Stimulated activated memory B cell treated with anti-CD40 and anti-IgM and Interleukin-4, amounts not matched to agents 10 μg/mL and 1 μg/mL and 100 μg/mL, for 72 hours (primary cell): ENCODE data around the gene CDC14B.

Experiments
- ATAC-seq: fragments of 150-1000 bp; cut with Tn5 transposase; 2 replicates; pipeline ENCODE4 v1.10.0; 2021
- H3K27ac Mint-ChIP-seq: one replicate; pipeline ENCODE4 v1.8.0; 2022; ENCODE audit warnings: mild to moderate bottlenecking, mixed read lengths
- H3K27me3 Mint-ChIP-seq: one replicate; pipeline ENCODE4 v1.8.0; 2022; ENCODE audit warnings: mixed read lengths
- H3K36me3 Mint-ChIP-seq: one replicate; pipeline ENCODE4 v1.8.0; 2022; ENCODE audit warnings: mixed read lengths
- H3K4me1 Mint-ChIP-seq: one replicate; pipeline ENCODE4 v1.8.0; 2022; ENCODE audit warnings: mixed read lengths
- H3K4me3 Mint-ChIP-seq: one replicate; pipeline ENCODE4 v1.8.0; 2022; ENCODE audit warnings: mild to moderate bottlenecking, moderate library complexity, mixed read lengths
- H3K9me3 Mint-ChIP-seq: one replicate; pipeline ENCODE4 v1.8.0; 2022; ENCODE audit warnings: mixed read lengths

CDC14B gene

DNA sequence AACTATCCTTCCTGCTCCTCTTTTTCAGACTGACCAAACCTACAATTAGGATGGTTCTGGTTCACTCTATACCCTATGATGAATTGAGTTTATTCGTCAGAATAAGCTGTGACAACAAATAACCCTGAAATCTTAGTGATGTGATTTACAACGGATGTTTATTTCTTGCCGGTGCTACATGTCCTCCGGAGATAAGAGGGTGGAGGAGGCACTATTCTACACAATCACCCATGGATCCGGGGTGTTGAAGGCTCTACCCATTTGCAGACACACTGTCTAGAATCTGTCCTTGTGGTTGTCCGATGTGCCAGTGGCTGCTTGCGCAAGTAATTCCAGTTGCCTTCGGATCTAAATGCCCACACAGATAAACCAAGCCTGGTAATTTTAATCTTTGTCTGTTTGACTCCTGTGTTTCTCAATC, 44.7 kb downstream of the CDC14B start:
- Mint-ChIP-seq H3K9me3 (no peaks in the 10 kb centered on the region), H3K36me3 (no peaks in the 10 kb centered on the region), H3K4me1 (no peaks in the 10 kb centered on the region), H3K27me3 (peaks cover 16% of the 10 kb centered on the region), H3K4me3 (no peak overlapping the region), H3K27ac (no peak overlapping the region)
- ATAC-seq = no peak

DNA sequence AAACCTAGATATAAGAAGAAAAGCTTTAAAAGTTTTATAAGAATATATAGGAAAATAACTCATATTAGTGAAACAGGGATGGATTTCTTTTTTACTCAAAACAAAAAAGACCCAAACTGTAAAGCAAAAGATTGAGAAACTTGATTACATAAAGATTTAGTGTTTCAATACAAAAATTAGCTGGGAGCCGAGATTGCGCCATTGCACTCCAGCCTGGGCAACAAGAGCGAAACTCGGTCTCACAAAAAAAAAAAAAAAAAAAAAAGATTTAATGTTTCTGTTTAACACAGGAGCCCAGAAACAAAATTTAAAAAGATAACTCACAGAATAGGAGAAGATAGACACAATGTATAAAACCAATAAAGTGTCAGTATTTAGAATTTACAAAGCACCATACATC, 45.2 kb downstream of the CDC14B start:
- no peaks in the 10 kb centered on the region for H3K36me3 Mint-ChIP-seq
- ATAC-seq = no peak
- peaks cover 16% of the 10 kb centered on the region for H3K27me3 Mint-ChIP-seq
- no peaks in the 10 kb centered on the region for H3K9me3 Mint-ChIP-seq
- no peak overlapping the region for H3K27ac Mint-ChIP-seq
- no peaks in the 10 kb centered on the region for H3K4me1 Mint-ChIP-seq
- H3K4me3 Mint-ChIP-seq = no peak overlapping the region

DNA sequence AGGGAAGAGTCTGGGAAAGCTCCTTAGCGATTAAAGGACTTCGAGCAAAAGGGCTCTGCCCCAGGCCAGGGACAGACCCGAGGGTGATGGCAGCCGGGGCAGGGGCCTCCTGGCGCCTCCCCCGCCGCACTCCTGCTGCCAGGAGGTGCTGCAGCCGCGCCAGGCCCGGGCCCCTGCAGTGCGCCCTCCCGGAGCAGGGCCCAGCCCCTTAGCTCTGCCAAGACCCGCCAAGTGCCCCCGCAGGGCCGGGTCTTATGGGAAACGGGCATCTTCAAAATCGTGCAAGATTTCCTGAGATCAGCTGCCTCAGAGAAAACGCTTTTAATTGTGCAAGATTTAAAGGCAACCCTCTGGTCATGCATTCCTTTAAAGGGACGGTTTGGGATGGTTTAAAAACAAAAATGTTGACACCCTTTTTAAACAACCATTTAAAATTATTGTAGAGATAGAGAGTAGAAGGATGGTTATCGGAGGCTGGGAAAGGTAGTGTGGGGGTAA, 52.4 kb downstream of the CDC14B start:
- no peaks in the 10 kb centered on the region for H3K9me3 Mint-ChIP-seq
- no peaks in the 10 kb centered on the region for H3K36me3 Mint-ChIP-seq
- peaks cover 8% of the 10 kb centered on the region for H3K27me3 Mint-ChIP-seq
- peak overlapping the region; percentile 88 for H3K4me3 Mint-ChIP-seq
- H3K4me1 Mint-ChIP-seq = peaks cover 22% of the 10 kb centered on the region
- peak; percentile 69 for ATAC-seq
- H3K27ac Mint-ChIP-seq = peak overlapping the region; percentile 96

DNA sequence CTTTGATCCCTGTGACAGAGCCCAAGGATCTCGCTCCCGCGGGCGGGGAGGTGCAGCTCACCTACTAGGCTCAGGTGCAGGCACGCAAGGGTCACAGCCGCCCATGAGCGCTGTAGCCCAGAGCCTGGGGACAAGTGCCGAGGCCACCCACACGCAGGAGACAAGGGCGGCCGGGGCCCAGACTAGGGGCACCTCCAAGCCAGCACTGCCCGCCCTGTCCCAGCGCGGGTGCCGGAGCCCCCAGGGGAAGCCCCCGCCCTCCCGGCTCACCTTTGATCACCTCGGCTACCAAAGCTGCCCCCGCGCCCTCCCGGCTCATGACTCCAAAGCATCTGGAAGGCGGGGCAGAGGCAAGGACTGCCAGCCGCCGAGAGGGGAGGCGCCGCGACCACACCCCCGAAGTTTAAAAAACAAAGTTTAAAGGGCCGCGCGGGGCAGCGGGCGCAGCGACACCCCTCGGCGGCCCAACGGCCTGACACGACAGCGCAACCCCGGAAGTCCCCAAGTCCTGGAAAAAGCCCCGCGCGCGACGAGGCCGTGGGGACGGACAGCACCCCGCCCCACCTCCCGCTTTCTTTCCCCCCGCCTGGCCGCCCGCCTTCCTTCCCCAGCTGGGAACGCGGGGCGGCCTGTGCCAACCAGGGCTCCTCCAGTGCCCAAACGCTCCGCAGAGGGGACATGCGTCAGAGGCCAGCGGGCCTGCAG, 53.0 kb downstream of the CDC14B start:
- Mint-ChIP-seq H3K9me3 (no peaks in the 10 kb centered on the region), H3K4me3 (peak overlapping the region; percentile 88), H3K36me3 (no peaks in the 10 kb centered on the region), H3K4me1 (peaks cover 22% of the 10 kb centered on the region), H3K27ac (peak overlapping the region; percentile 96), H3K27me3 (peaks cover 2% of the 10 kb centered on the region)
- ATAC-seq = peak; percentile 94

DNA sequence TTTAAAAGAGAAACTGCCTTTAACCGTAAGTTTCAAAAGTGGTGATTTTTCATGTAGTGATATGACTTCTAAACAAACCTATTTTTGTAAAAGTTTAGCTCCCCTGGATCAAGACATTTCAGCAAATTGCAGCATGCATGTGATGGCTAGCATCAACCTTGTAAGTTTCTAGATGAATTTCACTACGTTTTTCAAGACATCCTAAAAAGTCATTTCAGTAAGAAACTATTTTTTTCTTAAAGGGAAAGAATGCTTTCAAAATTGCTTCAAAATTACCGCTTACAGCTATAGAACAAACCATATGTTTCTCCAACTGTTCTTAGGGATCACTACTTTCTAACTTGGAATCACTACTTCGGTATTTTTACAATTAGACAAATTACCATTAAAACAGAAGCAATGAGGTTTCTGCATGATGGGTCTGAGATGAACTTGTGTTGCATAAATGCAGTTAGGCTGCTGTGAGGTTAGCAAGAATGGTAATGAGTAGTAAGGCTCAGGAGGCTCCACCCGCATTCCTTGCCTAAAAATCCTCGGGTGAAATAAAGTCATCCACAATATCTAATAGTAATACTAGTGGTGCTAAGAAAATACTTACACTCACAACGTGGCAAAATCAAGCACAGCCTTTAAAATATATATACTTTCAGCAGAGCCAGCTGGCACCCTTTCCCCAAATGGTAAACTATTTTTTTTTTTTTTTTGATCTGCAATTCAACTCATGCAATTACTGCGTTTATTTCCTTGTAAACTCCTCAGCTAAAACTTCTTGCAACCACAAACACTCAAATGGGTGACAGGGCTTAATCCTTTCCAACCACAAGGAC, 53.8 kb downstream of the CDC14B start:
- no peak for ATAC-seq
- H3K4me3 Mint-ChIP-seq = peak overlapping the region; percentile 88
- H3K36me3 Mint-ChIP-seq = no peaks in the 10 kb centered on the region
- H3K27me3 Mint-ChIP-seq = no peaks in the 10 kb centered on the region
- H3K27ac Mint-ChIP-seq = peak overlapping the region; percentile 96
- peaks cover 22% of the 10 kb centered on the region for H3K4me1 Mint-ChIP-seq
- no peaks in the 10 kb centered on the region for H3K9me3 Mint-ChIP-seq

DNA sequence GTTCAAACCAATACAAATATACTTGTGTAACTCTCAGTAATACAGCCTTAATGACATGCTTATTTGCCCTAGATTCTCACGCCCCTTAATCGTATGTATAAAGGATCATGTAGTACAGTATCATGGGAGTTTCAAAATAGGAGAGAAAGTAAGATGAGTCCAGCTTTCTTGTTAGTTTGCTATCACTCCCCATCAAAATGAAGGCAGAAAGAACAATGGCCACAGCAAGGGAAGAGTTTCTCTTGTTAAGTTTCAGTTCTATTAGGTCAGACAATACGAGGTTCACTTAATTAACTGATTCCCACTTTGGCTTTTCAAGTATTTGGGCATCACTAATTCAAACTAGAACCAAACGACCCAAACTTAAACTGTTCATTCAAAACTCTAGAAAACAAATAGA, 55.4 kb downstream of the CDC14B start:
- peaks cover 22% of the 10 kb centered on the region for H3K4me1 Mint-ChIP-seq
- no peak overlapping the region for H3K4me3 Mint-ChIP-seq
- ATAC-seq = no peak
- H3K27ac Mint-ChIP-seq = no peak overlapping the region
- H3K27me3 Mint-ChIP-seq = no peaks in the 10 kb centered on the region
- H3K9me3 Mint-ChIP-seq = no peaks in the 10 kb centered on the region
- H3K36me3 Mint-ChIP-seq = peaks cover 5% of the 10 kb centered on the region

DNA sequence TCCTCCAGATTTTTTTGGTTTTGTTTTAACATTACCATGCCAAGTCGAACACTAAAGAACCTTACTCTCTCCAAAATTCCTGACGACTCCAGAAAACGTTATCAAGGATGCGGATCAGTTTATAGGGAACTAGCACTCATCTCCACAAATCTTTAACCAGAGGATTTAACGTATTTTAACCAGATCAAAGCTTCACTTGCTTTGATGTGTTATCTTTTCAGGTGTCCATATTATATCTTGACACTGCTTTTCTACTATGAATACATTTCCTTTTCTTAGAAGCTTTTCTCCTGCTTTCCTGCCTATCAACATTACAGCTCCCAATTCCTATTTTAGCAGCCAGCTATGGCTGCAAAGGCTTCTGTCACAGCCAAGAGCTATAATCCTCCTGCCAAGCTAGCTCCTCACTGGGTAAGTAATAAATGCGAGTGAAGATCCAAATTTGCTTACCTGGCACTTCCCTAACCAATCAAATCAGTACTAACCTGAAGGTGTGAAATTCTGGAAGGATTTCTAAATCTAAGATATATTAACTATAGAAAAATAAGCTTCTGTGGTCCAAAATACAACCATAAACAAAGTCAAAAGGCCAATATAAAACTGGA, 60.2 kb downstream of the CDC14B start:
- Mint-ChIP-seq H3K27me3 (no peaks in the 10 kb centered on the region), H3K36me3 (peaks cover 6% of the 10 kb centered on the region), H3K4me1 (peaks cover 13% of the 10 kb centered on the region), H3K27ac (no peak overlapping the region), H3K9me3 (no peaks in the 10 kb centered on the region), H3K4me3 (no peak overlapping the region)
- no peak for ATAC-seq

DNA sequence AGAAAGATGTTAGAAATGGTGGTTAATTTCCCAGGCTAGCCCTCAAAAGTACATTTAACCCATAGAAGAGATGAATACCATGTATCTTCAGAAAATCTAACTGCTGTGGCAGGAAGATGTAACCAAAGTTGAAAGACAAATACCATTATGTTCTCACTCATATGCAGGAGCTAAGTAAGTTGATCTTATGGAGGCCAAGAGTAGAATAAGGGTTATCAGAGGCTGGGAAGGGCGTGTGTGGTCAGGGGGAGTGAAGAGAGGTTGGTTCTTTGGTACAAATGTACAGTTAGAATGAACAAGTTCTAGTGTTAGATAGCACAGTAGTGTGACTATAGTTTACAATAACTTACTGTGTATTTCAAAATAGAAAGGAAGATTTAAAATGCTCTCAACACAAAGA, 61.7 kb downstream of the CDC14B start:
- Mint-ChIP-seq H3K4me1 (peaks cover 13% of the 10 kb centered on the region), H3K27ac (no peak overlapping the region), H3K4me3 (no peak overlapping the region), H3K27me3 (no peaks in the 10 kb centered on the region), H3K9me3 (no peaks in the 10 kb centered on the region), H3K36me3 (peaks cover 12% of the 10 kb centered on the region)
- no peak for ATAC-seq

DNA sequence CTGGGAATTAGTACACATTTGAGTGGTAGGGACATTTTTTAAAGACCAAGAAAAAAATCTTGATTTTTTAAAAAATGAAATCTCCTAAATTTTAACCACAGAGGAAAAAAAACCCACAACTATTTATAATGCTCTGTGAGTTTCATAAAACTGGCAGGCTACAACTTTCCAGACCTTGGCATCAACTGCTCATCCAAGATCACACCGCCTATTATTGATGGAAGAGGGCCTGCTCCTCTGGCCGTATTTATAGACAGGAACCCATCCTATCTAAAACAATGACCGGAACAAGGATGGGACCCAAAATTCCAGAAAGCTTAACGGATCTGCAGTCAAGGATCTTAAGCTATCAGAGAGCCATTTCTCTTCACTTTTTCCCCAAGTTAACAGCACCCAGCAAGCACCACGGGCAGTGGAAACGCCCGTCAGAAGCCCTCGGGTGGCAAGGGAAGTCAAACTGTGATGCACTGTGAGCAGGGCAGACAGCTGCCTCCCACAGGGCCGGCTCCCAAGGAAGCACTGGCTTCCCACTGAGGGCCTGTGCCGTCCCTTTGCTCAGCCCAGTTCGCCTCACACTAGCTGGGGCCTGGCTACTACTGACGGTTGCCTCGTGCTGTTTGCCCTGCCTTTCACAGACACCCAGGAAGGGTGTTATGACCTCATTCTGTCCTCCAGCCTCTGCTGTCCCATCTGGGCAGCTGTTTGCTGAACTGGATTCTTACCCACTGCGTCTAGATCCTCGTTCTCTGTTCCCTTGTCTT, 62.8 kb downstream of the CDC14B start:
- Mint-ChIP-seq H3K36me3 (peaks cover 18% of the 10 kb centered on the region), H3K4me3 (no peak overlapping the region), H3K27me3 (no peaks in the 10 kb centered on the region), H3K9me3 (no peaks in the 10 kb centered on the region), H3K4me1 (peaks cover 13% of the 10 kb centered on the region), H3K27ac (peak overlapping the region; percentile 70)
- no peak for ATAC-seq

DNA sequence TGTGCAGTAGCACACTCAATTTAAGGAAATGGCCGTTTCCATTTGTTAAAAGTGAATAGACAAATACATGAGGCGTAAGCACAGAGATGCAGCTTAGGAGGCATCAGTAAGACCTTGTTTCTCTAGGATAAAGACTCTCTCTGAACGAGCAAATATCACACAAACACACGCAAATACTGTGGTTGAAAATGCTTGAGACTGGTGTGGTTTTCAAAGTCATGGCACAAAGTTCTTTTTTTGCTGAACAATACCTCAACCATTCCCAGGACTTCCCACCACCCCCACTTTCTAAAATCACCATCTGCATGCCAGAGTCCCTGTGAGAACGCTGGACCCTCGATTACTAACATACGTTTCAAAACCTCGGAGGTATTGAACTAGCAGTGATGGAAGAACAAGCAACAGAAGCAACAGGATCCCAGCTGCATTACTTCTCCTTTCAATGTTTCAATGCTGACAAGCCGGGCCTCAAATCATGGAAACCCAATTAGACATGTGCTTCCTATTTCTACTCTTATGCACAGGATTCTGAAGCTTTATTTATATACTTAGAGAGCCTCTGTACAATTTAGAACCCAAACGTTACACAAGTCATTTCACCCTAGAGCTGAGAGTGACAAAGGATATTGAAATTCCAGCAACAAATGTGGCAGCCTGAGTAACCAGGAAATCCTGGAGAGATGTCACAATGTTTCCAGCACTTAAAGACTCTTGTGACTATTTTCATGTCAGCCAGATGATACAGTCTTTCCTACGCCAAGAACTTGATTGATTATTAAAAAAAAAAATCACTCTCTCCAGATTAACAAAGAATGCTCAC, 63.9 kb downstream of the CDC14B start:
- H3K4me3 Mint-ChIP-seq = no peak overlapping the region
- H3K36me3 Mint-ChIP-seq = peaks cover 18% of the 10 kb centered on the region
- no peaks in the 10 kb centered on the region for H3K27me3 Mint-ChIP-seq
- peak overlapping the region; percentile 26 for H3K27ac Mint-ChIP-seq
- H3K4me1 Mint-ChIP-seq = peaks cover 13% of the 10 kb centered on the region
- H3K9me3 Mint-ChIP-seq = no peaks in the 10 kb centered on the region
- ATAC-seq = no peak

DNA sequence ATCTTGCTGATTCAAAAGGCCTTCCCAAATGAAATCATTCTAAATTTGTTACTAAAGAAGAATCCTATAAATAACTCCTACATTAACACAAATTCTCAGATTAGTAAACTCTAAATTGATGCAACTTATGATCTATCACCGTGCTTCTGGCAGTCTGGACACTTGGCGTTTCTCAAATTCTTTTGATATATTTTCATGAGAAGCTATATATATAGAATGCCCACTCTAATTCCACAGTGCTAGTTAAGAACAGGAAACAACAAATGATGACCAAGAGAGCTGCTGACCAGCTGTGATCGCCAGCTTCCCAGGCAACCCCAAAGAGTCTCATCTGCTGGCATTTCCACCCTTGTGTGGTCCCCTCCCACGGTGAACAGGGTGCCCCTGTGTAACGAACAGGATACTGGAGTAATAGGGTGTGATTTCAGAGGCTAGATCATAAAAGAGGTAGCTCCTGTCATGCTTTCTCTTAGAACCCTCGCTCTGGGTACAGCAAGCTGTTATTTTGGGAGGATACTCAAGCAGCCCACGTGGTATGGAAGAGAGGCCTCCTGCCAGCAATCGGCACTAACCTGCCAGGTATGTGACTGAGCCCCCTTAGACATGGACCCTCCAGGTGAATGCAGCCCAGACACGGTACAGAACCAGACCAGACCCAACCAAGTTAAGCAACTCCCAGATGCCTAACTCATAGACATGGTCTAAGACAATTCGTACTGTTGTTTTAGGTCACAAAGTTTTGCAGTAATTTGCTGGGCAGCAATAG, 64.7 kb downstream of the CDC14B start:
- ATAC-seq = no peak
- Mint-ChIP-seq H3K27me3 (no peaks in the 10 kb centered on the region), H3K4me3 (no peak overlapping the region), H3K36me3 (peaks cover 18% of the 10 kb centered on the region), H3K4me1 (peaks cover 13% of the 10 kb centered on the region), H3K27ac (peak overlapping the region; percentile 26), H3K9me3 (no peaks in the 10 kb centered on the region)

DNA sequence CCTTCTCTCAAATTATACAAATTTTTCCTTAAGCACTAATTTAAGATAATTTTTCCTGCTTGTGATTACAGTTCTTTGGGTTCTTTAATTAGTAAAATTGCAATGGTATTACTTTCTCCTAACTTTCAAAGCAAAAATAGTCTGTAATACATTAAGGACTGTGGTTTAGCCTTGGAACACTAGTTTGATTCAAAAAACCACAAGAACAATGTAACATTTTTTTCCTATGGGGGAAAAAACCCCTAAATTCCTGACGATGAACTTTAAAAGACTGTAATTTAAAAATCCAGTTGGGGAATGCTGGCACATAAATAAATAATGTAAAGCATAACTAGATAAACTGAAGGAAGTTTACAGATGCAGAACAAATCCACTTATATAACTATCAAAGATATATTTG, 65.3 kb downstream of the CDC14B start:
- Mint-ChIP-seq H3K4me1 (peaks cover 13% of the 10 kb centered on the region), H3K9me3 (no peaks in the 10 kb centered on the region), H3K27ac (no peak overlapping the region), H3K36me3 (peaks cover 14% of the 10 kb centered on the region), H3K27me3 (no peaks in the 10 kb centered on the region), H3K4me3 (no peak overlapping the region)
- no peak for ATAC-seq

DNA sequence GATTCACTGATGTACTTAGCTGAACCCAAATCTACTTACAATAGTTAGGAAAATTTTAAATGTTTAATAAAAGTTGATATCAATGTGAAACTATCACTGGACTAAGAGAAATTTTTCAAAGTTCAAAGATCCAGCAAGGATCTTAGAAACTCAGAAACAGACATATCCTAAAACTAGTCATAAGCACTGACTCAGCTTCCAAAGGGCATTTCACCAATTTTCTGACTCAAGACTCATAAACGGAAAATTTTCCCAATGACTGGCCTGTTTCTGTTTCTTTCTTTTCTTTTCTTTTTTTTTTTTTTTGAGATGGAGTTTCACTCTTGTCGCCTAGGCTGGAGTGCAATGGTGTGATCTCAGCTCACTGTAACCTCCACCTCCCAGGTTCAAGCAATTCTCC, 66.6 kb downstream of the CDC14B start:
- no peak for ATAC-seq
- no peak overlapping the region for H3K4me3 Mint-ChIP-seq
- peaks cover 13% of the 10 kb centered on the region for H3K4me1 Mint-ChIP-seq
- peaks cover 18% of the 10 kb centered on the region for H3K36me3 Mint-ChIP-seq
- no peak overlapping the region for H3K27ac Mint-ChIP-seq
- H3K27me3 Mint-ChIP-seq = no peaks in the 10 kb centered on the region
- no peaks in the 10 kb centered on the region for H3K9me3 Mint-ChIP-seq

DNA sequence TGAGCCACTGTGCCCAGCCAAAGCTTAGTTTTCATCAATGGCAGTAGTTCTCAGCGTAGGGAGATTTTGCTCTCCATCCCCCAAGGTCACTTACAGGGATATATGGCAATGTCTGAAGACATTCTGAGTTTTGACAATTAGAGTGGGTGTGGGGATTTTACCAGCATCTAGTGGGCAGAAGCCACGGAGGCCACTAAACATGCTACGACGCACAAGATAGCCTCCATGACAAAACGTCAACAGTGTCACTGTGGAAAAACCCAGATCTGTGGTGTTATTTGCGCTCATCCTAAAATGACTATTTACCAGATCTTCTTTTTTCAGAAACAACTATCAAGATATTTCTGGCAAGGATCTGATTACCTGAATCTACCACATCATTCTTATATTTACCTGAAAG, 68.2 kb downstream of the CDC14B start:
- no peaks in the 10 kb centered on the region for H3K9me3 Mint-ChIP-seq
- H3K36me3 Mint-ChIP-seq = peaks cover 21% of the 10 kb centered on the region
- ATAC-seq = no peak
- H3K4me3 Mint-ChIP-seq = no peak overlapping the region
- peaks cover 6% of the 10 kb centered on the region for H3K4me1 Mint-ChIP-seq
- no peak overlapping the region for H3K27ac Mint-ChIP-seq
- H3K27me3 Mint-ChIP-seq = no peaks in the 10 kb centered on the region
